Measurements from ENCODE around the gene PIK3R3.
"Not testable (repeated sequence)": the region's sequence is repeated elsewhere in the genome, so short reads cannot be mapped to it uniquely, and the experiment has no call there.

PIK3R3 gene

DNA sequence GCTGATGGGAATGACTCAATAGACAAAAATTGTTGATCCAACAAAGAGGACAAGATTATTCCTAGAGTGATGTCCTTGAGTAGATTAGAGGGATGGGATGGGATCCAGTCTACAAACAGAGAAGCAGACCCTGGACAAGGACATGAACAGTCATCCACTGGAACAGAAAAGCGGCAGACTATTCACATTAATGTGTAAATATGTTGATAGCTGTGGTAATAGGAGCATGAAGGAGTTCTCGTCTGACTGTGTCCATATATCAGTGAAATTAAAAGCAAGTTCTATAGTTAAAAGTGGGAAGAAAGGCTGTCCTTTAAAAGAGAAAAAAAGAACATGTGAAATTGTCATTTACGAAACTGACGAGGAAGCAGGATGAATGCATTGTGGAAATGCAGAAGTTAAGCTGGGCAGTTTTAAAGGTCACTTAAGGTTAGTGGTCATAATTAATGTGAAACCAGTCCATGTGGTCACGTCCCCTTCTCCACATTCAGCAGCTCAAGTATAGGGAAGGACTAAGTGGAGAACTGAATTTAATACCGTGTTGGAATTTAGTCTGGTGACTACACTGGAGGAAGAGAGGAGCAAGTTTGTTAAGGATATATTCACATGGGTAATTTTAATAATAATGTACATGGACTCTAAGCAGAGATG, 62.1 kb downstream of the PIK3R3 start:
- no peak for DNase-seq (ENCODE audit: low read depth in 3 of 3, low spot score in 1 of 3)

DNA sequence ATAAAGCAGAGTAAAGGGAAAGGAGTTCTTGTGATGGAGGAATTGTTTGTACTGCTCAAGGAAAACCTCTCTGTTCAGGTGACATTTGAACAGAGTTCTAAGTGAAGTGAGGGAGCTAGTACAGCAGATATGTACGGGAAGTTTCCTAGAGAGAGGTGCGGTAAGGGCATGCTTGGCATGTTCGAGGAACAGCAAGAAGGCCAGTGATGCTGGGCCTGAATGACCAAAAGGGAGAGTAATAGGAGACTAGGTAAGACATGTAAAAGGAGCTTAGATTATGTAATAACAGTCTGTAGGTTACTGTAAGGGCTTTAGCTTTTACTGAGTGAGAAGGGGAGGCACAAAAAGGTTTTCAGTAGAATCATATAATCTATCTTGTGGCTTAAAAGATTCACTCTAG, 63.9 kb downstream of the PIK3R3 start:
- no peak for DNase-seq (ENCODE audit: low read depth in 3 of 3, low spot score in 1 of 3)

DNA sequence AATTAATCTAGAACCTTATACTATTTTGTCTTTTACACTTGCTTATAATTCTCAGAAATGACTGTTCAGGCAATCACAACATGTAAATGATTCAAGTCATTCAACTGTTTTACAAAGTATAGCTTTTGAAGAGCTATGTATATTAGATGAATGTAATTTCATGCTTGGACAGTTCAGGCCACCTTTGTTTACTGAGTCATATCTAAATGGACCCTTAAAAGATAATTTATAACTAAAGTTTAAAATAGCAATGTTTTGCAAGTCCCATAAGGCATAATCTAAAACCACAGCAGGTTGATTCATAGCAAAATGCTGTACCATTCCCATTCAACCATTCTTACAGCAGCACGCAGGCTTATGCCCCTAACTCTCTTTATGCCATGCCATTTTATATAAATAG, 64.8 kb downstream of the PIK3R3 start:
- no peak for DNase-seq (ENCODE audit: low read depth in 3 of 3, low spot score in 1 of 3)

DNA sequence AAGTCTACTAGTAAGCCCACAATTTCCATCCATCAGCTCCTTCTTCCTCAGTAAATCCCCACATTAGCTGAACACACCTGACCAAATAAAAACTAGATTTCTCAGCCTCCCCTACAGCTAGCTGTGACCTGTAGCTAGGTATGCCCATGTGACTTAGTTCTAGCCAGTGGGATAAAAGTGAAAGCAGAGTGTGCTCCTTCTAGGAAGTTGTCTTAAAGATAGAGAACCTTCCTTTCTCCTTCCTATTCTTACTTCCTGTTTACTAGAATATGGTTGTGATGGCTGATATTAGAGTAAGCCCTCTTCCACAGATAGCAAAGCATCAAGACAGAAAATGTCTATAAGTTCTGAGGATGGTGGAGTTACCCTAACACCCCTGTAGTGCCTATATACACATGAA, 67.0 kb downstream of the PIK3R3 start:
- DNase-seq (ENCODE audit: low read depth in 3 of 3, low spot score in 1 of 3): no peak

DNA sequence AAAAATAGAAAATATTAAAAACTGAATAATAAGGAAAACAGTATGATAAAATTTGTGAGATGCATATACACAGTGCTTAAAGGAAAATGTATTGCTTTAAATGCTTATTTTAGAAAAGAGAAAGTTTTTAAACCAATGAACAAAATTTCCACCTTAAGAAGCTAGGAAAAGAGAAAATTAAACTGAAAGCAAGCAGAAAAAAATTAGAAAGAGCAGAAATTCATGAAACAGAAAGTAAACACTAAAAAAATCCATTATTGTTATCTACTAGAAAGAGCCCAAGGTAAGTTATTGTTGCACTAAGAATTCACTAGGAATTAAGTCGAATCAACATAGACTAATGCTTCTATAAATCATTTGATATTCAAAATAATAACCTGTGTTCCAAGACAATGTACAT, 67.7 kb downstream of the PIK3R3 start:
- DNase-seq (ENCODE audit: low read depth in 3 of 3, low spot score in 1 of 3): no peak

DNA sequence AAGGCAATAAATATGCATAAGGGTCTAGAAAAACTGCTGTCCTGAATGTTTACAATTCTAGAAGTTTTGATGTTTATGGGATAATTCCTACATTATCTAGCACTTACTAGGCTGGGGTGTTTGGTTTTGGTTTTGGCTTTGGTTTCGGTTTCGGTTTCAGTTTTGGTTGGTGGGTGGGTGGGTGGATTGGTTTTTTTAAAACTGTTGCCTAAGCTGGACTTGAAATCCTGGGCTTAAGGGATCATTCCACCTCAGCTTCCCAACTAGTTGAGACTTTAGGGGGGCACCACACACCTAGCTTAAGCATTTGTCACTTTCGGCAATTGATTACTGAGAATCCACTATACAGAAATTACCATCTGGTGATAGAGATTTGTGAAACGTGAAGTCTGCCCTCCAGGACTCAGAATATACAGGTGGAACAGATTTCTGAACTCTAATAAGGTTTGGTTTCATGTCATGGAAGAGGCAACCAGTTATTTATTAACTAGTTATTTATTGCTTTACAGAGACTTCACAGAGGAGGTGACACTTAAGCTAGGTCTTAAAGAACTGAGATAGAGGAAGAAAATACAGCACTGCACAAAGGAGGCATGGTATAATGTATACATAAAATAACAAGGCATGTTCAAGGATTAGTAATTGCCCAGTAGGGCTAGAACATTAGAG, 69.6 kb downstream of the PIK3R3 start:
- peak in 1 of 3 donors; percentile 24 for DNase-seq (ENCODE audit: low read depth in 3 of 3, low spot score in 1 of 3)

DNA sequence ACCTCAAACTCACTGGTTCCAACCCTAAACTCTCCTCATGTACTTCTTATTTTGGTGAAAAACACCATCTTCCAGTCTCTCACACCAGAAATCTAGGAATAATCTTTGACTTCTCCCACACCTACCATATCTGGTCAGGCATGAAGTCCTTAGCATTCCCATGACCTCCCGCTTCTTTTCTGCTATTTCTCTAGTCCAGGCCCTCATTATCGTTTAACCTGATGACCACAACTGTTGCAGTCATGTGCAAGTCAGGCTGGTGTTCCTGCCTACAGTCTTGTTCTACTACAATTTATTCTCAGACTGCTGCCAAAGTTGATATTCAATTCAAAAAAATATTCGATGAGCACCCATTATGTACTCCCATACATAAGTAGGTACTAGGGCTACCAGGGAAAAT, 71.3 kb downstream of the PIK3R3 start:
- DNase-seq (ENCODE audit: low read depth in 3 of 3, low spot score in 1 of 3): no peak

DNA sequence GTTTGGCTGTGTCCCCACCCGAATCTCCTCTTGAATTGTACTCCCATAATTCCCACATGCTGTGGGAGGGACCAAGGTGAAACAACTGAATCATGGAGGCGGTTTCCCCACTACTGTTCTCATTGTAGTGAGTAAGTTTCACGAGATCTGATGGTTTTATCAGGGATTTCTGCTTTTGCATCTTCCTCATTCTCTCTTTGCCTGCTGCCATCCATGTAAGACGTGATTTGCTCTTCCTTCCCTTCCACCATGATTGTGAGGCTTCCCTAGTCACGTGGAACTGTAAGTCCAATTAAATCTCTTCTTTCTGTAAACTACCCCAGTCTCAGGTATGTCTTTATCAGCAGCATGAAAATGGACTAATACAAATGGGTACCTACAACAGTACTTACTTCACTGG, 73.5 kb downstream of the PIK3R3 start:
- DNase-seq (ENCODE audit: low read depth in 3 of 3, low spot score in 1 of 3): no peak

DNA sequence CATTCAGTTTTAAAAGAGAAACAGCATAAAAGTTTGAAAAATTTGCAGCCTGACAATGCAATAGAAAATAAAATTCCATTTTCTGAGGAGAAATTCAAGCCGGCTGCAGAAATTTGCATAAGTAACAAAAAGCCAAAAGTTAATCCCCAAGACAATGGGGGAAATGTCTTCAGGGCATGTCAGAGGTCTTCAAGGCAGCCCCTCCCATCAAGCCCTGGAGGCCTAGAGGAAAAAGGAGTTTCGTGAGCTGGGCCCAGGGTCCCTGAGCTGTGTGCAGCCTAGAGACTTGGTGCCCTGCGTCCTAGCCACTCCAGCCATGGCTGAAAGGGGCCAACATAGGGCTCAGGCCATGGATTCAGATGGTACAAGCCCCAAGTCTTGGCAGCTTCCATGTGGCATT, 74.6 kb downstream of the PIK3R3 start:
- DNase-seq (ENCODE audit: low read depth in 3 of 3, low spot score in 1 of 3): no peak

DNA sequence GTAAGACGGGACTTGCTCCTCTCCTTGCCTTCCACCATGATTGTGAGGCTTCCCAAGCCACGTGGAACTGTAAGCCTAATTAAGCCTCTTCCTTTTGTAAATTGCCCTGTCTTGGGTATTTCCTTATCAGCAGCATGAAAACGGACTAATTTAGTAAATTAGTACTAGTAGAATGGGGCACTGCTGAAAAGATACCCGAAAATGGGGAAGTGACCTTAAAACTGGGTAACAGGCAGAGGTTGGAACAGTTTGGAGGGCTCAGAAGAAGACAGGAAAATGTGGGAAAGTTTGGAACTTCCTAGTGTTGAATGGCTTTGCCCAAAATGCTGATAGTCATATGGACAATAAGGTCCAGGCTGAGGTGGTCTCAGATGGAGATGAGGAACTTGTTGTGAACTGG, 75.2 kb downstream of the PIK3R3 start:
- DNase-seq (ENCODE audit: low read depth in 3 of 3, low spot score in 1 of 3): not testable (repeated sequence)

DNA sequence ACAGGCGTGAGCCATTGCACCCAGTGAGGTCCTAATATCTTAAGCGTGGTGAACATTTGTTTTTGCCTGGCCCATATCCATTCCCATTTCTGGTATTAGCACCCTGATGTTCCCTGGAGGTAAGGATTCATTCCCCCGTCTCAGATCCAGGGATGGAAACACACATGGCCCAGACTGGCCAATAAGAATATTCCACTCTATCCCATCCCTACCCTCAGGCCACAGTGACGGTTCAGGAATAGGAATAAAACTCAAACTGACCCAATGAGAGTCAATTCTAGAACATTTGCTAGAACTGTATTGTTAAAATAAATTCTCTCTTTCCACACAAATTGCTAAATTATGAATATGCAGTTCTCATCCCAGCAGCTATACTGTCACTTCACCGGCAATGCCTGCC, 76.1 kb downstream of the PIK3R3 start:
- DNase-seq (ENCODE audit: low read depth in 3 of 3, low spot score in 1 of 3): no peak

DNA sequence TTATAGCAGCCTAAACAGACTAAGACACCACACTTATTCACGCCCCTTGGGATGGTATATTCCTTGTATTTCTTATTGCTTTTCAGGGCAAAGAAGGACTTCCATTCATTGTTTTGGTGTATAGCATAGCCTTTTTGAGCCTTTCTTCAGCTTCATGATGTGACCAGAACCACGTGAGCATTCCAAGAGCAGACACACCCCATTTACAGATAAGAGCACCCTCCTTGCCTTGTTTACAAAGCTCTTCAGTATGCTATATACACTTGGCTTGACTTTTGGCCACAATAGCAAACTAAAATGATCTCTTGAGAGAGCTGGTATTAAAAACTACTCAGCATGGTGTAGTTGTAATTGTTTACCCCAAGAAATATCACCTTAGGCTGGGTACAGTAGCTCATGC, 78.7 kb downstream of the PIK3R3 start:
- DNase-seq (ENCODE audit: low read depth in 3 of 3, low spot score in 1 of 3): no peak

DNA sequence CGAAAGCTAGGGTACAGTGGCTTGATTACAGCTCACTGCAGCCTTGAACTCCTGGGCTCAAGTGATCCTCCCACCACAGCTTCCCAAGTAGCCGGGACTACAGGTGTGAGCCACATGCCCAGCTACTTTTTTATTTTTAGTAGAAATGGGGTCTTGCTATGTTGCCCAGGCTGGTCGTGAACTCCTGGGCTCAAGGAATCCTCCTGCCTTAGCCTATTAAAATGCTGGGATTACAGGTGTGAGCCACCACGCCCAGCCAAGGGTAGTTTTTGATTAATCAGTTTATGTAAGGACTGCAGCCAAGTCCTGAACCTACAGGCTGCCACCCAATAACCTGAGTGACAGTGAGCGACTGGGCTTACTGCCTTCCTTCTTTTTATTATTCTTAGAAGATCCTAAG, 88.3 kb downstream of the PIK3R3 start:
- no peak for DNase-seq (ENCODE audit: low read depth in 3 of 3, low spot score in 1 of 3)

DNA sequence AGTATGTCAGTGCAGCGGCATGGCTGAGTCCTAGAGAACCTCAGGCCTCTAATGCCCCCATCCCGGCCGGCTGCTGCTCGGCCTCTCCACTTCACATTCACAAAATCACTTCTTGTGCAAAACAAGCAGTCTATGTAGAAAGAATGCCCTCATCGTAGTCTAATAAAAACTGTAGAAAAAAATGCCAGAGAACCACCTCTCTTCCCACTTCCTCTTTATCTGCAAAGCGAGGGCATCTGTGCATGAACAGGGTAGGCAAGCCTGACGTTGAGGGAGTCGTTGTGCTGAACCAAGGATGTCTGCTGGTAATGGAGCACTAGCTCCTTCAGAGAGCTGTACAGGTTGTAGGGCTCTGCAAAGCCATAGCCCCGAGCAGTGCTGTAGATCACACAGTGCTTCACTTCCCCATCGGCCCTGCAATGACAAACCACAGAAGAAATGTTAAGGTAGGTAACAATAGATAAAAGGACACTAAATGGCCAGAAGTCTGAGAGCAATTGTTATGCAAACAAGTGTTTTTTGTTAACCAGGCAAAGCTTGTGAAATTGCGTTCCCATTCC, 88.9 kb downstream of the PIK3R3 start:
- DNase-seq (ENCODE audit: low read depth in 3 of 3, low spot score in 1 of 3): no peak

DNA sequence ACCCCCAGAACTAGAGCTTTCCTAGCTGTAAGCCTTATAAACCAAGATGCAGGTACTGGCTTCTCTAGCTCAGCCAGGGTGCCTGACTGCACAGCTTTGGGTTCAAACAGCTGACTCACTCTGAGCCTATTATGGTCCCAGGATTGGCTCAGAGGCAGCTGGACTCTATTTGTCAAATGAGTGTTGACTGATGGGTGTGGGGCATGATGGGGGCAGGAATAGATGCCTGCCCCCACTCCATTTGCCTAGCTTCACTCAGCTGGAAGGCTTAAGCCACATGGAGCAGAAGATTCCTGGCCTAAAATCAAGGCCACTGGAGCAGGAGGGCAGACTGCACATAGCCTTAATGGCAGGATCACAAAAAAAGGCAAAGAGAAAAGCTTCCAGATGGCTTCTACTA, 90.5 kb downstream of the PIK3R3 start:
- no peak for DNase-seq (ENCODE audit: low read depth in 3 of 3, low spot score in 1 of 3)

DNA sequence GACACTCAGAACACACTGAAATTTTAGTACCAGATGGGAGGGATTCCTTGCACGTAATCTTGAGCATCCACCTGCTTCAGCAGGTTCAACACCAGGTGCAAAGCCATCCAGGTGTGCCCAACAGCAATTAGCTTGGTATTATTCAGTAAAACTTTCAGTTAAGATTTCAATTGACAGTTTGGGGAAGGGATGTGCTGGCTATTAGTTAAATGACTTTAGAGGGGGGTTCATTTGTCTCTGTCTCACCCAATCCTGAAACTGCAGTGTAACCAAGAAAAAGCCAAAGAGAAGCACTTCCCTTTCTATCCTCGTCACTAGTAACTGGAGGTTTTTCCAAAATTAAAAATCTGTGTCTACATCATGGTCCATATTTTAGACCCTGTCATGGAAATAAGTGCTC, 90.9 kb downstream of the PIK3R3 start:
- DNase-seq (ENCODE audit: low read depth in 3 of 3, low spot score in 1 of 3): no peak

DNA sequence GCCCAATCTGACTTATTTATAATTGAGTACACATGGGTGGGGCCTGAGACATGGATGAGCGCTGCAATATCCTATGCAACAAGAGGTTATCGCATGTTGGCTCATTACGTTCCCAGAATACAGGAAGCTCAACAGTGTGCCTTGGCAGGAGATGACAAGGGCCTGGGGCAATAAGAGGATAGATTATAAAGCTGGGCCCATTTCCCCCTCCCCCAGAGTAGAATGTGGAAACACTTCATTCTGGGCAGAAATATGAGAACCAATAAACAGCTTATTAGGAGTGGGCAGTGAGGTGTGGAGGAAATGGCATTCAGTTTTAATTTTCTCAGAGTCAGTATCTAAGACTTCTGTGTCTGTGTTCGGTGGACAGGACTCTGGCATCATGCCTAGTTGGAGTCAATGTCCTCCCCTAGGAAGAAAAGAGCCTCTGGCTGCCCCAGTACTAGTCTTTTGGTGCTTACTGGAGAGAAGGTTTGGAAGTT, 92.8 kb downstream of the PIK3R3 start:
- no peak for DNase-seq (ENCODE audit: low read depth in 3 of 3, low spot score in 1 of 3)

DNA sequence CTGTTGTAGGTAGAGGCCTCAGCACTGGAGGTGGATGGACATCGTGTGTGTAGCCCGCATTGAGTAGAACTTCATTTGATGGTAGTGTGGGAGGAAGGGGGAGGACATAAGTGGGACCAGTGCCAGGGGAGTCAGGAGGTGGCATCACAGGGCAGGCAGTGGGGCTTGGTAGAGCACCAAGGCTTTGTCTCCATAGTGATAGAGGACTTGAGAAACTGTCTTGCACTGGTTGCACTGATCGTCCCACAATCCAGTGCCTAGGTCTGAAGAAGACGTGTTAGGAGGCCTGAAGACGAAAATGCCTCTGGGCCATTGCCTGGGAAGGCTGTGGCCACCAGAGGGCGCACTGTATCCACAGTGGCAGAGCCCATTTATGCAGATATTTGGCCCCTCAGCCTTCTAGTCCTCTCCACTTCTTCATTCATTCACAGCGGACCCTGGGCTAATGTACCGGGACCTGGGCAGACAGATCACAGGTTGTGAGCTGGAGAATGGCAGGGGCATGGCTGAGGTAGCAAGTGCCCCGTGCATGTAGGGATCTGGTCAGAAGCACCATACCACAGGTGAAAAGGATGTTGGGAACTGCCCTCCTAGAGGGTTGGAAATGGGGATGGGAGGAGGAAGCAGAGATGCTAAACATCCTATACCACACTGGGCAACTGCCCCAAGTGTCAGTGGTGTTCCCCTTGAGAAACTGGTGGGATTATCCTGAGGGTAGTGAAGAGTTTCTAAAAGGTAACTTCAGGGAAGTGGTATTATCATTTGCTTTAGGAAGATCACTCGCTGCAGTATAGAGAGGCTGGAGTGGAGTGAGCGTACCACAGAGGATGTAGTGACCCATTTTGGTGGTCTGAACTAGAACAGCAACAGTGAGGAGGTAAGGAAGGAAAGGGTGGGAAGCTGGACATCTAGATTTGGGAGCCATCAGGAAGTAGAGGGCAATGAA, 95.3 kb downstream of the PIK3R3 start:
- peak; percentile 59 to 86 (median 66) for DNase-seq (ENCODE audit: low read depth in 3 of 3, low spot score in 1 of 3)

DNA sequence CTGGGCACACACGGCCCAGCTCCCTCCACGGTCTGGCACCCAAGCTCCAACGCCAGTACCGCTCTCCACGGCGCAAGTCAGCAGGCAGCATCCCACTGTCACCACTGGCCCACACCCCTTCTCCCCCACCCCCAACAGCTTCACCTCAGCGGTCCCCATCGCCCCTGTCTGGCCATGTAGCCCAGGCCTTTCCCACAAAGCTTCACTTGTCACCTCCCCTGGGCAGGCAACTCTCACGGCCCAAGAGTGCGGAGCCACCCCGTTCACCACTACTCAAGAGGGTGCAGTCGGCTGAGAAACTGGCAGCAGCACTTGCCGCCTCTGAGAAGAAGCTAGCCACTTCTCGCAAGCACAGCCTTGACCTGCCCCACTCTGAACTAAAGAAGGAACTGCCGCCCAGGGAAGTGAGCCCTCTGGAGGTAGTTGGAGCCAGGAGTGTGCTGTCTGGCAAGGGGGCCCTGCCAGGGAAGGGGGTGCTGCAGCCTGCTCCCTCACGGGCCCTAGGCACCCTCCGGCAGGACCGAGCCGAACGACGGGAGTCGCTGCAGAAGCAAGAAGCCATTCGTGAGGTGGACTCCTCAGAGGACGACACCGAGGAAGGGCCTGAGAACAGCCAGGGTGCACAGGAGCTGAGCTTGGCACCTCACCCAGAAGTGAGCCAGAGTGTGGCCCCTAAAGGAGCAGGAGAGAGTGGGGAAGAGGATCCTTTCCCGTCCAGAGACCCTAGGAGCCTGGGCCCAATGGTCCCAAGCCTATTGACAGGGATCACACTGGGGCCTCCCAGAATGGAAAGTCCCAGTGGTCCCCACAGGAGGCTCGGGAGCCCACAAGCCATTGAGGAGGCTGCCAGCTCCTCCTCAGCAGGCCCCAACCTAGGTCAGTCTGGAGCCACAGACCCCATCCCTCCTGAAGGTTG, 97.6 kb downstream of the PIK3R3 start:
- no peak for DNase-seq (ENCODE audit: low read depth in 3 of 3, low spot score in 1 of 3)

DNA sequence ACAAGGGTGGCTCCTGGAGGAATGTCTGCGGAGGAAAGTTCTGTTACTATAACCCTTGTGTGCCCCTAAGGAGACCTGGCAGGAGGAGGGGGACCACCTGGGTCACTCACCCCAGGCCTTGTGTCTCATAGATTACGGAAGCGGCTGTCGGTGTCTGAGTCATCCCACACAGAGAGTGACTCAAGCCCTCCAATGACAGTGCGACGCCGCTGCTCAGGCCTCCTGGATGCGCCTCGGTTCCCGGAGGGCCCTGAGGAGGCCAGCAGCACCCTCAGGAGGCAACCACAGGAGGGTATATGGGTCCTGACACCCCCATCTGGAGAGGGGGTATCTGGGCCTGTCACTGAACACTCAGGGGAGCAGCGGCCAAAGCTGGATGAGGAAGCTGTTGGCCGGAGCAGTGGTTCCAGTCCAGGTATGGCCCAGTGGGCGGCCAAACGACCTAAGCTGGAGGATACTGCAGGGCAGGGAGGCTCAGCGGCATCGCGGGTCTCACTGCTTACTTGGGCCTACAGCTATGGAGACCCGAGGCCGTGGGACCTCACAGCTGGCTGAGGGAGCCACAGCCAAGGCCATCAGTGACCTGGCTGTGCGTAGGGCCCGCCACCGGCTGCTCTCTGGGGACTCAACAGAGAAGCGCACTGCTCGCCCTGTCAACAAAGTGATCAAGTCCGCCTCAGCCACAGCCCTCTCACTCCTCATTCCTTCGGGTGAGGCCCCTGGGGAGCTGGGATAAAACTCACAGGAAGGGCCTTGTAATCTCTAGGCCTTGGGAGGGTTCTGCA, 101.4 kb downstream of the PIK3R3 start:
- DNase-seq (ENCODE audit: low read depth in 3 of 3, low spot score in 1 of 3): no peak
